Gastroesophageal sphincter (tissue), 4 donors: ENCODE data around the gene NR5A2. TPM values are rescaled to one million over a fixed set of nuclear protein-coding genes. Genes with fewer than 3 reads are reported as not detected.
A peak's percentile ranks its signal among the peaks of the same experiment; 100 is the strongest.

Source experiments
- ATAC-seq: fragments of 150-250 bp; one replicate; pipeline ENCODE4 v1.9.1; 2016; ENCODE audit warnings: mild to moderate bottlenecking, moderate library complexity
- H3K27ac ChIP-seq, 4 donors: fragments of 200-600 bp; sonication (generic) in 3 of 4; 1 replicate in 3 of 4; 2 replicates in 1 of 4; pipeline ENCODE4 v1.5.1; 2016 to 2019
- H3K27me3 ChIP-seq: fragments of 200-600 bp; sonication (generic); one replicate; pipeline ENCODE4 v1.5.1; 2019
- H3K36me3 ChIP-seq, 2 donors: fragments of 200-600 bp; sonication (generic); one replicate each; pipeline ENCODE4 v1.5.1; 2019; ENCODE audit warnings: control low read depth in 1 of 2
- H3K4me1 ChIP-seq, 3 donors: fragments of 200-600 bp; sonication (generic); 1 replicate in 2 of 3; 2 replicates in 1 of 3; pipeline ENCODE4 v1.5.1; 2016 to 2019; ENCODE audit warnings: control low read depth in 2 of 3
- H3K4me3 ChIP-seq, 2 donors: fragments of 200-600 bp; sonication (generic); one replicate each; pipeline ENCODE4 v1.5.1; 2019; ENCODE audit warnings: mild to moderate bottlenecking in 1 of 2, moderate library complexity in 1 of 2
- H3K9me3 ChIP-seq, 3 donors: fragments of 200-600 bp; sonication (generic); one replicate each; pipeline ENCODE4 v1.5.1; 2017 to 2019; ENCODE audit warnings: control low read depth in 2 of 3
- CTCF ChIP-seq, 4 experiments: fragments of 200-600 bp in 2 of 4; fragments of 450-650 bp in 2 of 4; sonication (generic) in 1 of 4; IDR thresholded peaks; one replicate each; pipeline ENCODE4 v1.5.1; 2017 to 2019; ENCODE audit warnings: antibody characterized with exemption in 4 of 4, mild to moderate bottlenecking in 2 of 4, moderate library complexity in 2 of 4
- EP300 ChIP-seq: sonication (generic); formaldehyde crosslinking; IDR thresholded peaks from one replicate; pipeline ENCODE4 v1.6.1; 2017; ENCODE audit warnings: antibody characterized with exemption, mild to moderate bottlenecking
- POLR2A ChIP-seq, 2 donors: fragments of 450-650 bp; IDR thresholded peaks; one replicate each; pipeline ENCODE4 v1.6.1; 2017; ENCODE audit warnings: antibody characterized with exemption in 2 of 2, mild to moderate bottlenecking in 2 of 2, moderate library complexity in 1 of 2
- POLR2AphosphoS5 ChIP-seq: sonication (generic); formaldehyde crosslinking; IDR thresholded peaks from one replicate; pipeline ENCODE4 v1.6.1; 2017; ENCODE audit warnings: antibody characterized with exemption
- WGBS, 2 donors: methylation state at CpG; one replicate each; pipeline ENCODE4 v1.1.5; 2018; ENCODE audit warnings: low coverage in 1 of 2; 5-methylcytosine and 5-hydroxymethylcytosine counted together
- total RNA-seq, 4 donors: library from RNA; depleted of rRNA; stranded (reverse); fragments of >200 nt; gene quantifications; one replicate each; pipeline ENCODE4 v1.1.0, GENCODE V29; 2016

NR5A2 gene
- total RNA-seq, 4 donors from 2014 or later, result 2.0 to 4.2 (median 3.1) TPM

DNA sequence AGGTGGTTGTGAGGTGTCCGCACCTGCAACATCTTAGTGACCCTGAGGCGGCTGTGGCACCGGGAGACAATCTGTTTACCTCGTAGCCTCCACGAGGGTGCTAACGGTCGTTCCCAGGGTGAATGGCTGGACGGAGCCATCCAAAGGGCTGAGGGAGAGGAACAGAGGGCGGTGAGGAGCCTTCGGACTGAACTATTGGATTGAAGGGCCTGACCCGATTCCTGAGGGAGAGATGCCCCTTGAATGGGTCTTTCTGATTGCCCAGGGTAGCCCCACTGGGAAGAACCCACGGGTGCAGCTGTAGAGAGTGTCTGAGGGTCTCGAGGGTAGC lies 2.3 kb downstream of the NR5A2 start:
- H3K9me3 ChIP-seq, result no peaks in the 10 kb centered on the region
- H3K27ac ChIP-seq, result no peak overlapping the region
- peaks cover 97% of the 10 kb centered on the region for H3K27me3 ChIP-seq
- no peak for TF ChIP-seq POLR2AphosphoS5
- no peak for TF ChIP-seq CTCF (IDR thresholded peaks at IDR 0.05)
- no peak for TF ChIP-seq EP300
- no peak for TF ChIP-seq POLR2A (IDR thresholded peaks at IDR 0.05)
- 10% methylated on average over 7 of the region's 13 CpGs; no CpG with 5 or more reads in 1 of the 2 donors for WGBS, 2 donors
- H3K4me3 ChIP-seq, result peak overlapping the region in 1 of 2 donors; percentile 47
- no peak for ATAC-seq
- peaks cover 0 to 21% (median under 1%) of the 10 kb centered on the region in 3 donors for H3K4me1 ChIP-seq
- no peaks in the 10 kb centered on the region for H3K36me3 ChIP-seq

- no peaks in the 10 kb centered on the region for H3K36me3 ChIP-seq
- no peak overlapping the region for H3K4me3 ChIP-seq
- peaks cover 0 to 31% (median 10%) of the 10 kb centered on the region in 3 donors for H3K4me1 ChIP-seq
- H3K9me3 ChIP-seq, result no peaks in the 10 kb centered on the region
- 77 to 86% methylated on average over 3 of the region's 4 CpGs for WGBS, 2 donors
- H3K27ac ChIP-seq, result no peak overlapping the region
- peaks cover 99% of the 10 kb centered on the region for H3K27me3 ChIP-seq
- TF ChIP-seq CTCF (IDR thresholded peaks at IDR 0.05), result no peak
- no peak for TF ChIP-seq EP300
- no peak for TF ChIP-seq POLR2AphosphoS5
- no peak for TF ChIP-seq POLR2A (IDR thresholded peaks at IDR 0.05)
- no peak for ATAC-seq
Observed at GRCh38 chr1:200030791-200031190, 3.3 kb downstream of the NR5A2 start.

DNA sequence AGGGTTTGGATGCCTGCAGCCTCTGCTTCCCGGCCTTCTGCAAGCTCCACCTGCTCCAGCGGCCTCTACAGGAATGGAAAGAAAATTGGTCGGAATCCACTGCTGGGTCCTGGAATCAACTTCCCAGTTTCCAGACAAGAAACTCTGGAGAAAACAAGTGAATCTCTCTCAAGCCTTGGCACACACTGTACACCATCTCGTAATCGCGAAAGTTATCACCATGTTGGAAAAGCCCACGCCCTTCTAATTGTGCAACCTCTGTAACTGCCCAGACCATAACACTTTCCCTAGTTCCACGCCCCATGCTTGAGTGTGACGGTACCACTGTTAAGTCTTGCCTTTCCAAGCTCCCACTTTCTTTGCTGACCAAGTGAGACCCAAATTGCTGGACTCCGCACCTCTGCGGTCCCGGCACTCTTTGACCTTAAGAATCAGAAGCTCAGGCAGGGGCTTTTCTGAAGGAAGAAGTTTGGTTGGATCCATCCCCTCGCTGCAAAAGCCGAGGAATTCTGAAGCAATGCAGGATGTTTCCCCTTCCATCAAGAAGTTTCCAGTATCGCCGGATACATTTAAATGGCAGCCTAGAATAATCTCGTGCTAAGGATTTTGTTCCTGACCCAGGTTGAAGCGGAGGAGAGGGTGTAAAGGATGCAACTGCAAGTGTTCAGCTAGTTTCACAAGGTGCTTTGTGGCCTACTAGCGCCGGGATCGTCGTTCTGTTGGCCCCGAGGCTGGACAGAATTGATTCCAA lies 6.2 kb downstream of the NR5A2 start:
- no peak overlapping the region for H3K4me3 ChIP-seq
- H3K36me3 ChIP-seq, result no peaks in the 10 kb centered on the region
- no peak for ATAC-seq
- no peak overlapping the region for H3K27ac ChIP-seq
- H3K4me1 ChIP-seq, result peaks cover 0 to 38% (median 11%) of the 10 kb centered on the region in 3 donors
- peaks cover 100% of the 10 kb centered on the region for H3K27me3 ChIP-seq
- TF ChIP-seq POLR2AphosphoS5 (no peak), EP300 (no peak), CTCF (IDR thresholded peaks at IDR 0.05) (no peak), POLR2A (IDR thresholded peaks at IDR 0.05) (no peak)
- no peaks in the 10 kb centered on the region for H3K9me3 ChIP-seq
- 37 to 39% methylated on average over 11 of the region's 23 CpGs for WGBS, 2 donors

DNA sequence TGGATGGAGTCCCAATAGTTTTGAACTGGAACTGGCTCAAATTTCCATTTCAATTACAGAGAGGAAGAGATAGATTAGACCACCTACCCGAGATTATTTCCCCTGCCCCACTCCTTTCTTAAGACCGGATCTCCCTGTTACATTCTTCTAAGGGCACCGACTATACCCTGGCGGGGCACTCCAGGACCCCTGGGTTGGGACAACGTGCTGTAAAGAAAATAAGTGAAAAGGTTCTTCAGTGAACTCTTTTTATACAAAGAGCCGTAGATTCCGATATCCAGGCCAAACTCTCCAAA lies 6.7 kb downstream of the NR5A2 start:
- H3K9me3 ChIP-seq, result no peaks in the 10 kb centered on the region
- WGBS, 2 donors, result 17 to 26% methylated on average over 7 of the region's 7 CpGs
- peaks cover 100% of the 10 kb centered on the region for H3K27me3 ChIP-seq
- peaks cover 0 to 38% (median 15%) of the 10 kb centered on the region in 3 donors for H3K4me1 ChIP-seq
- H3K4me3 ChIP-seq, result peak overlapping the region in 1 of 2 donors; percentile 29
- H3K36me3 ChIP-seq, result no peaks in the 10 kb centered on the region
- no peak overlapping the region for H3K27ac ChIP-seq
- TF ChIP-seq CTCF (IDR thresholded peaks at IDR 0.05), result no peak
- no peak for TF ChIP-seq EP300
- TF ChIP-seq POLR2A (IDR thresholded peaks at IDR 0.05), result no peak
- TF ChIP-seq POLR2AphosphoS5, result no peak
- ATAC-seq, result no peak

- Histone ChIP-seq H3K36me3 (no peaks in the 10 kb centered on the region), H3K27ac (no peak overlapping the region), H3K4me3 (peak overlapping the region in 1 of 2 donors; percentile 29), H3K27me3 (peaks cover 100% of the 10 kb centered on the region), H3K4me1 (peaks cover 0 to 40% (median 22%) of the 10 kb centered on the region in 3 donors), H3K9me3 (no peaks in the 10 kb centered on the region)
- ATAC-seq, result no peak
- TF ChIP-seq POLR2AphosphoS5 (no peak), CTCF (IDR thresholded peaks at IDR 0.05) (no peak), EP300 (no peak), POLR2A (IDR thresholded peaks at IDR 0.05) (no peak)
- WGBS, 2 donors, result 5 to 7% methylated on average over 3 to 23 of the region's 25 CpGs
Observed at GRCh38 chr1:200034761-200035396, 7.4 kb downstream of the NR5A2 start.
